Astrocyte (in vitro differentiated cells and primary cell): ENCODE data around the gene MFAP1. TPM values are rescaled to one million over a fixed set of nuclear protein-coding genes. Genes with fewer than 3 reads are reported as not detected.
"Not testable (repeated sequence)": the region's sequence is repeated elsewhere in the genome, so short reads cannot be mapped to it uniquely, and the experiment has no call there.

Source experiments
- DNase-seq: peaks from one replicate; pipeline ENCODE4 v3.0.0-alpha.2; 2010; ENCODE audit warnings: low read depth
- FAIRE-seq: peaks from 2 replicates; lab custom pipeline; 2011; peaks lifted over from hg19 to GRCh38; lab: Jason Lieb, UNC
- H2AFZ ChIP-seq: 2 replicates; pipeline ENCODE4 v1.6.0; 2012; ENCODE audit warnings: low read depth, low read length, inconsistent platforms
- H3K27ac ChIP-seq: 2 replicates; pipeline ENCODE4 v1.5.1; 2011; ENCODE audit warnings: low read depth, low read length, inconsistent platforms
- H3K27me3 ChIP-seq: 2 replicates; pipeline ENCODE4 v1.6.0; 2011; ENCODE audit warnings: low read length, inconsistent platforms; ENCODE audit not compliant: insufficient read depth
- H3K36me3 ChIP-seq: 2 replicates; pipeline ENCODE4 v1.5.1; 2011; ENCODE audit warnings: low read length, inconsistent platforms; ENCODE audit not compliant: insufficient read depth
- H3K4me1 ChIP-seq: 2 replicates; pipeline ENCODE4 v1.5.1; 2011; ENCODE audit warnings: low read length, inconsistent platforms; ENCODE audit not compliant: insufficient read depth
- H3K4me2 ChIP-seq: 2 replicates; pipeline ENCODE4 v1.6.0; 2012; ENCODE audit warnings: low read length, inconsistent platforms
- H3K4me3 ChIP-seq: 2 replicates; pipeline ENCODE4 v1.5.1; 2011; ENCODE audit warnings: low read depth, mild to moderate bottlenecking, low read length, inconsistent platforms; ENCODE audit not compliant: insufficient read depth
- H3K79me2 ChIP-seq: 2 replicates; pipeline ENCODE4 v1.6.0; 2012; ENCODE audit warnings: mild to moderate bottlenecking, low read length, inconsistent platforms; ENCODE audit not compliant: insufficient read depth
- H3K9ac ChIP-seq: 2 replicates; pipeline ENCODE4 v1.6.0; 2012; ENCODE audit warnings: mild to moderate bottlenecking, low read length, inconsistent platforms
- H3K9me3 ChIP-seq: 2 replicates; pipeline ENCODE4 v1.5.1; 2012; ENCODE audit warnings: low read depth, mild to moderate bottlenecking, low read length, inconsistent platforms; ENCODE audit not compliant: insufficient read depth
- H4K20me1 ChIP-seq: 2 replicates; pipeline ENCODE4 v1.6.0; 2012; ENCODE audit warnings: low read length, inconsistent platforms; ENCODE audit not compliant: insufficient read depth
- H3K27ac Mint-ChIP-seq: one replicate; pipeline ENCODE4 v1.8.0; 2021; ENCODE audit warnings: mild to moderate bottlenecking, mixed read lengths; ENCODE audit not compliant: unreplicated experiment
- H3K27me3 Mint-ChIP-seq: one replicate; pipeline ENCODE4 v1.8.0; 2021; ENCODE audit warnings: low read depth, mixed read lengths; ENCODE audit not compliant: unreplicated experiment
- H3K36me3 Mint-ChIP-seq: one replicate; pipeline ENCODE4 v1.8.0; 2021; ENCODE audit warnings: low read depth, mixed read lengths; ENCODE audit not compliant: unreplicated experiment
- H3K4me1 Mint-ChIP-seq: one replicate; pipeline ENCODE4 v1.8.0; 2021; ENCODE audit warnings: low read depth, mixed read lengths; ENCODE audit not compliant: unreplicated experiment
- H3K4me3 Mint-ChIP-seq: one replicate; pipeline ENCODE4 v1.8.0; 2021; ENCODE audit warnings: mild to moderate bottlenecking, moderate library complexity, mixed read lengths; ENCODE audit not compliant: unreplicated experiment
- H3K9me3 Mint-ChIP-seq: one replicate; pipeline ENCODE4 v1.8.0; 2021; ENCODE audit warnings: mild to moderate bottlenecking, mixed read lengths; ENCODE audit not compliant: unreplicated experiment
- CTCF ChIP-seq: IDR thresholded peaks from 2 replicates; pipeline ENCODE4 v1.5.1; 2011; ENCODE audit warnings: low read depth, mild to moderate bottlenecking, inconsistent platforms, low read length, moderate library complexity; ENCODE audit not compliant: insufficient read depth
- EZH2 ChIP-seq: IDR thresholded peaks from 2 replicates; pipeline ENCODE4 v1.6.1; 2012; ENCODE audit warnings: mild to moderate bottlenecking, low read length, inconsistent platforms; ENCODE audit not compliant: insufficient read depth
- total RNA-seq: library from RNA; stranded (reverse); gene quantifications from 2 replicates; pipeline ENCODE4 v1.2.1, GENCODE V29; 2021

Gene MFAP1
- total RNA-seq, 1 donor from 2014 or later = 33.1 TPM

- Histone ChIP-seq H3K4me2 (no peak overlapping the region), H4K20me1 (no peaks in the 10 kb centered on the region), H3K9me3 (no peaks in the 10 kb centered on the region), H3K4me1 (no peaks in the 10 kb centered on the region), H3K79me2 (no peaks in the 10 kb centered on the region), H3K27me3 (no peaks in the 10 kb centered on the region), H3K36me3 (peaks cover 16% of the 10 kb centered on the region), H2AFZ (no peak overlapping the region), H3K9ac (no peak overlapping the region), H3K4me3 (no peak overlapping the region), H3K27ac (no peak overlapping the region)
- H3K27me3 Mint-ChIP-seq = no peaks in the 10 kb centered on the region
- no peaks in the 10 kb centered on the region for H3K36me3 Mint-ChIP-seq
- no peaks in the 10 kb centered on the region for H3K4me1 Mint-ChIP-seq
- peak; percentile 3 for DNase-seq
- H3K27ac Mint-ChIP-seq = no peak overlapping the region
- TF ChIP-seq CTCF = no peak
- TF ChIP-seq EZH2 = no peak
- no peak overlapping the region for H3K4me3 Mint-ChIP-seq
- H3K9me3 Mint-ChIP-seq = no peaks in the 10 kb centered on the region
- FAIRE-seq = no peak
These were observed 20.9 kb upstream of the MFAP1 start for GRCh38 chr15:43845421-43845820.

- not testable (repeated sequence) for H3K4me1 Mint-ChIP-seq, H2AFZ ChIP-seq, H3K27ac Mint-ChIP-seq, H3K36me3 Mint-ChIP-seq, H3K4me3 Mint-ChIP-seq, DNase-seq, H3K9ac ChIP-seq, H4K20me1 ChIP-seq, H3K4me3 ChIP-seq, H3K27me3 Mint-ChIP-seq, H3K9me3 Mint-ChIP-seq, H3K27ac ChIP-seq, FAIRE-seq, H3K36me3 ChIP-seq, H3K79me2 ChIP-seq, H3K4me1 ChIP-seq, H3K4me2 ChIP-seq, H3K27me3 ChIP-seq, H3K9me3 ChIP-seq
These were observed 8.0 kb upstream of the MFAP1 start for GRCh38 chr15:43832485-43832884.

- H3K27ac ChIP-seq, FAIRE-seq, H3K36me3 ChIP-seq, H2AFZ ChIP-seq, DNase-seq, H4K20me1 ChIP-seq, H3K9me3 Mint-ChIP-seq, H3K4me1 ChIP-seq, H3K4me2 ChIP-seq, H3K4me3 ChIP-seq, H3K36me3 Mint-ChIP-seq, H3K4me3 Mint-ChIP-seq, H3K9me3 ChIP-seq, H3K27ac Mint-ChIP-seq, H3K79me2 ChIP-seq, H3K27me3 ChIP-seq, H3K4me1 Mint-ChIP-seq, H3K27me3 Mint-ChIP-seq, H3K9ac ChIP-seq: not testable (repeated sequence)
These were observed 7.1 kb upstream of the MFAP1 start for GRCh38 chr15:43831519-43832052.

- not testable (repeated sequence) for H3K27ac Mint-ChIP-seq, H3K27me3 Mint-ChIP-seq, H4K20me1 ChIP-seq, H3K79me2 ChIP-seq, H3K4me3 ChIP-seq, H3K27me3 ChIP-seq, H2AFZ ChIP-seq, H3K9ac ChIP-seq, DNase-seq, H3K9me3 Mint-ChIP-seq, H3K4me3 Mint-ChIP-seq, H3K4me1 ChIP-seq, H3K36me3 Mint-ChIP-seq, H3K4me1 Mint-ChIP-seq, H3K36me3 ChIP-seq, H3K9me3 ChIP-seq, FAIRE-seq, H3K27ac ChIP-seq, H3K4me2 ChIP-seq
These were observed 6.3 kb upstream of the MFAP1 start for GRCh38 chr15:43830691-43831275.

- H3K4me3 Mint-ChIP-seq, H3K27me3 Mint-ChIP-seq, DNase-seq, H3K79me2 ChIP-seq, H3K4me2 ChIP-seq, H3K27me3 ChIP-seq, H3K9me3 ChIP-seq, H3K36me3 ChIP-seq, H3K4me1 ChIP-seq, H3K36me3 Mint-ChIP-seq, H3K27ac ChIP-seq, H3K9ac ChIP-seq, H2AFZ ChIP-seq, H3K9me3 Mint-ChIP-seq, H3K4me3 ChIP-seq, H4K20me1 ChIP-seq, FAIRE-seq, H3K27ac Mint-ChIP-seq, H3K4me1 Mint-ChIP-seq: not testable (repeated sequence)
These were observed 5.6 kb upstream of the MFAP1 start for GRCh38 chr15:43829951-43830540.
